ENCODE results near the gene FAM174C. TPM values are rescaled to one million over a fixed set of nuclear protein-coding genes. Genes with fewer than 3 reads are reported as not detected.
A peak's percentile ranks its signal among the peaks of the same experiment; 100 is the strongest.

The FAM174C gene
- total and polyA plus RNA-seq, 10 of the 15 experiments (the other 5 are each of a cell fraction or from before 2014, with no cell fraction given) = 0.89 to 94.6 (median 43.6) TPM

- TF ChIP-seq LARP7 (IDR thresholded peaks at IDR 0.05) = 0 out of 2 replicates have a peak, but pooled peaks have one; percentile 37
- no peak for TF ChIP-seq EP300 (IDR thresholded peaks at IDR 0.05; ENCODE audit: borderline replicate concordance in 1 of 2, control insufficient read depth in 1 of 2, low read depth in 2 of 2, low read length in 2 of 2)
- TF ChIP-seq ZBTB40 (IDR thresholded peaks at IDR 0.05; ENCODE audit: borderline replicate concordance) = peak; percentile 20; the same call in 1 of the 2 replicates
Observed at GRCh38 chr19:1240925-1241324, 34.4 kb upstream of the FAM174C start.

More at GRCh38 chr19:1240925-1241324, 34.4 kb upstream of the FAM174C start:
- Histone ChIP-seq H2AFZ (ENCODE audit: control insufficient read depth, low read depth, low read length) (no peak overlapping the region; the same call in 1 of the 2 replicates), H3K27me3 (replicated peaks in 1 of 2; ENCODE audit: control insufficient read depth in 2 of 2, insufficient read depth in 2 of 2, low read length in 1 of 2) (peaks cover 0 to 10% of the 10 kb centered on the region in 2 experiments; a peak in 3 of 4 replicates), H3K27ac (ENCODE audit: control insufficient read depth, insufficient read depth) (no peak overlapping the region), H3K36me3 (ENCODE audit: control insufficient read depth in 2 of 2, insufficient read depth in 2 of 2, low read length in 1 of 2) (no peaks in the 10 kb centered on the region; a peak in 2 of 4 replicates), H3K9ac (ENCODE audit: control insufficient read depth, insufficient read depth, low read length) (peak overlapping the region; percentile 85), H4K20me1 (ENCODE audit: control insufficient read depth, insufficient read depth) (no peaks in the 10 kb centered on the region), H3K4me1 (ENCODE audit: control insufficient read depth, insufficient read depth, low read length) (peaks cover 24% of the 10 kb centered on the region), H3K4me2 (ENCODE audit: control insufficient read depth, insufficient read depth) (peak overlapping the region; percentile 85), H3K79me2 (ENCODE audit: control insufficient read depth, insufficient read depth, low read length) (peaks cover 17% of the 10 kb centered on the region), H3K4me3 (peak overlapping the region; percentile 60; the same call in 1 of the 2 replicates), H3K9me3 (replicated peaks; ENCODE audit: control insufficient read depth, insufficient read depth, low read length) (no peaks in the 10 kb centered on the region; the same call in 2 of the 3 replicates)
- ATAC-seq (no peak), DNase-seq (ENCODE audit: low read depth, low spot score) (no peak), FAIRE-seq (no peak)
- ChIA-PET CTCF (interaction anchor here (0.7 to 6.1 kb wide), 13 partner anchors 12 to 377 kb away, joined by 3 to 363 read pairs (median 3); partner anchors contain the start of genes CIRBP, RNU6-2 and SBNO2), SMC1A (ENCODE audit: uncharacterized antibody, unreplicated experiment) (interaction anchor here (1.4 to 6.9 kb wide), 2 partner anchors 26 to 128 kb away, joined by 7 to 172 read pairs; partner anchors contain the start of gene CIRBP), POLR2A (interaction anchor here (0.7 to 7.7 kb wide), 3 partner anchors 25 to 333 kb away, joined by 3 to 184 read pairs (median 4); partner anchors contain the start of gene CIRBP), RAD21 (ENCODE audit: unreplicated experiment) (interaction anchor here (0.8 to 2.0 kb wide), 7 partner anchors 18 to 467 kb away, joined by 3 to 18 read pairs (median 4); partner anchors contain the start of gene CIRBP)
- intact Hi-C loops (cut with micrococcal nuclease; ENCODE audit: unreplicated experiment) (loop anchor here (5.0 to 10.0 kb wide), 2 partner anchors 139 to 316 kb away; partner anchors contain the start of genes ARID3A and GPX4), in situ Hi-C loops (cut with MboI) (no loop called here)
- WGBS (ENCODE audit: insufficient coverage, insufficient replicate concordance, low lambda C conversion rate, missing lambda C conversion rate) = 30% methylated on average over 15 of the region's 15 CpGs
- no TSS peak for BruUV-seq (replicated peaks)

Measured in GM12878 (cell line).